HG03520 (cell line): ENCODE data around the gene CYP8B1.
"Not testable (repeated sequence)": the region's sequence is repeated elsewhere in the genome, so short reads cannot be mapped to it uniquely, and the experiment has no call there.

Experiments
- ATAC-seq: cut with Tn5 transposase; IDR thresholded peaks from one replicate; pipeline ENCODE4 v1.9.1; 2021; ENCODE audit warnings: mild to moderate bottlenecking, moderate library complexity; ENCODE audit not compliant: unreplicated experiment

The CYP8B1 gene

GRCh38 chr3:42887084-42887483 is 11.4 kb upstream of the CYP8B1 start:
- ATAC-seq = no peak

- ATAC-seq = no peak
Measured at GRCh38 chr3:42886294-42886822, 10.7 kb upstream of the CYP8B1 start.

GRCh38 chr3:42884324-42884723 is 8.6 kb upstream of the CYP8B1 start:
- no peak for ATAC-seq

- not testable (repeated sequence) for ATAC-seq
Measured at GRCh38 chr3:42883251-42883930, 7.7 kb upstream of the CYP8B1 start.

- peak; percentile 98 for ATAC-seq
Measured at GRCh38 chr3:42880601-42881451, 5.1 kb upstream of the CYP8B1 start.

GRCh38 chr3:42880183-42880582 is 4.5 kb upstream of the CYP8B1 start:
- ATAC-seq = no peak

GRCh38 chr3:42877881-42878280 is 2.2 kb upstream of the CYP8B1 start:
- no peak for ATAC-seq

- ATAC-seq = no peak
Measured at GRCh38 chr3:42876940-42877720, 1.5 kb upstream of the CYP8B1 start.

- no peak for ATAC-seq
Measured at GRCh38 chr3:42876401-42876800, 722 bp upstream of the CYP8B1 start.

- no peak for ATAC-seq
Measured at GRCh38 chr3:42874749-42875148, 930 bp downstream of the CYP8B1 start.

GRCh38 chr3:42873221-42873982 is 2.3 kb downstream of the CYP8B1 start:
- ATAC-seq = no peak

GRCh38 chr3:42872718-42873117 is 3.0 kb downstream of the CYP8B1 start:
- ATAC-seq = no peak

- ATAC-seq = no peak
Measured at GRCh38 chr3:42871592-42872196, 4.0 kb downstream of the CYP8B1 start.

GRCh38 chr3:42868841-42869240 is 6.8 kb downstream of the CYP8B1 start:
- ATAC-seq = no peak

GRCh38 chr3:42867138-42867537 is 8.5 kb downstream of the CYP8B1 start:
- ATAC-seq = no peak

- ATAC-seq = no peak
Measured at GRCh38 chr3:42865256-42865655, 10.4 kb downstream of the CYP8B1 start.

GRCh38 chr3:42864321-42864950 is 11.2 kb downstream of the CYP8B1 start:
- ATAC-seq = no peak

- ATAC-seq = no peak
Measured at GRCh38 chr3:42856544-42856943, 19.1 kb downstream of the CYP8B1 start.

- ATAC-seq = no peak
Measured at GRCh38 chr3:42855547-42856380, 19.9 kb downstream of the CYP8B1 start.
